DMS 273 (cell line): ENCODE measurements around the gene PCDHGA6.
A peak's percentile ranks its signal among the peaks of the same experiment; 100 is the strongest.

Experiments
- DNase-seq: peaks from one replicate; lab custom pipeline; 2025; ENCODE audit not compliant: unreplicated experiment; lab: John Stamatoyannopoulos, UW

The PCDHGA6 gene

DNA sequence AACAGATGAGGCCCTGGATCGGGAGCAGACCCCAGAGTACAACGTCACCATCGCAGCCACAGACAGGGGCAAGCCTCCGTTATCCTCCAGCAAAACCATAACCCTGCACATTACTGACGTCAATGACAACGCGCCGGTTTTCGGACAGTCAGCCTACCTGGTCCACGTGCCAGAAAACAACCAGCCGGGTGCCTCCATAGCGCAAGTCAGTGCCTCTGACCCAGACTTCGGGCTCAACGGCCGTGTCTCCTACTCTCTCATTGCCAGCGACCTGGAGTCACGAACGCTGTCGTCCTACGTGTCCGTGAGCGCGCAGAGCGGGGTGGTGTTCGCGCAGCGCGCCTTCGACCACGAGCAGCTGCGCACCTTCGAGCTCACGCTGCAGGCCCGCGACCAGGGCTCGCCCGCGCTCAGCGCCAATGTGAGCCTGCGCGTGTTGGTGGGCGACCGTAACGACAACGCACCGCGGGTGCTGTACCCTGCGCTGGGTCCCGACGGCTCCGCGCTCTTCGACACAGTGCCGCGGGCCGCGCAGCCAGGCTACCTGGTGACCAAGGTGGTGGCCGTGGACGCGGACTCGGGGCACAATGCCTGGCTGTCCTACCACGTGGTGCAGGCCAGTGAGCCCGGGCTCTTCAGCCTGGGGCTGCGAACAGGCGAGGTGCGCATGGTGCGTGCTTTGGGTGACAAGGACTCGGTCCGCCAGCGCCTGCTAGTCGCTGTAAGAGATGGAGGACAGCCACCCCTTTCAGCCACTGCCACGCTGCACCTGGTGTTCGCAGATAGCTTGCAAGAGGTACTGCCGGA is 45.6 kb downstream of the PCDHGA6 start:
- DNase-seq = no peak

DNA sequence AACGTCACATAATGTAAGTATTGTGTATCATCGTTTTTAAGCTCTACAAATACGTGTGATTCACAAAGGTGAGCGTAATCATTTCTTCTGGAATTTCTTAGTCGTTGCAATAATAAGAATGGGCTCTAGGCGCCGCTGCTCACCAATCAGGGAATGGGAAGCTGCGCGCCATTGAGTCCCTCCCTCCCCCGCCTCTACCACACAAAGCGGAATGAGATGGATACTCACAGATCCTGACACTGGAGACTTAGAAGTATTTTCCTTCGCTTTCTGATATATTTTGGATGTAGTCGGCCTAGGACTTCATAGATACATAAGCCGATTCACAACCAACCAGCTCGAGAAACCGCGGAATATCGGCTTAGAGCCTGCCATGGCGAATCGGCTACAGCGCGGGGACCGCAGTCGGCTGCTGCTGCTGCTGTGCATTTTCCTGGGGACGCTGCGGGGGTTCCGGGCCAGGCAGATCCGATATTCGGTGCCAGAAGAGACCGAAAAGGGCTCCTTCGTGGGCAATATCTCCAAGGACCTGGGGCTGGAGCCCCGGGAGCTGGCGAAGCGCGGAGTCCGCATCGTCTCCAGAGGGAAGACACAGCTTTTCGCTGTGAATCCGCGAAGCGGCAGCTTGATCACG is 47.3 kb downstream of the PCDHGA6 start, which contains the start of gene PCDHGA11:
TSS of gene PCDHGA11 (plus strand) at position 197 of the 634 bp plus-strand sequence. CDS start at position 374, 177 bp downstream.
- DNase-seq = peak; percentile 6

DNA sequence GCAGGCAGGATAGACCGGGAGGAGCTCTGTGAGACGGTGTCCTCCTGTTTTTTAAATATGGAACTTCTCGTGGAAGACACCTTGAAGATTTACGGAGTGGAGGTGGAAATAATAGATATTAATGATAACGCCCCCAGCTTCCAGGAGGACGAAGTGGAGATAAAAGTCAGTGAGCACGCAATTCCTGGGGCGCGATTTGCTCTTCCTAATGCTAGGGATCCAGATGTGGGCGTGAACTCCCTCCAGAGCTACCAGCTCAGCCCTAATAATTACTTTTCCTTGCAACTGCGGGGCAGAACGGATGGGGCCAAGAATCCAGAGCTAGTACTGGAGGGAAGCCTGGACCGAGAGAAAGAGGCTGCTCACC is 47.8 kb downstream of the PCDHGA6 start:
- no peak for DNase-seq

DNA sequence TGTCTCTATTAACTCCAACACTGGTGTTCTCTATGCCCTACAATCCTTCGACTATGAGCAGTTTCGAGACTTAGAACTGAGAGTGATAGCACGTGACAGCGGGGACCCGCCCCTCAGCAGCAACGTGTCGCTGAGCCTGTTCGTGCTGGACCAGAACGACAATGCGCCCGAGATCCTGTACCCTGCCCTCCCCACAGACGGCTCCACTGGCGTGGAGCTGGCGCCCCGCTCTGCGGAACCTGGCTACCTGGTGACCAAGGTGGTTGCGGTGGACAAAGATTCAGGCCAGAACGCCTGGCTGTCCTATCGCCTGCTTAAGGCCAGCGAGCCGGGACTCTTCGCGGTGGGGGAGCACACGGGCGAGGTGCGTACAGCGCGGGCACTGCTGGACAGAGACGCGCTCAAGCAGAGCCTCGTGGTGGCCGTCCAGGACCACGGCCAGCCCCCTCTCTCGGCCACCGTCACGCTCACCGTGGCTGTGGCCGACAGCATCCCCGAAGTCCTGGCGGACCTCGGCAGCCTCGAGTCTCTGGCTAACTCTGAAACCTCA is 49.1 kb downstream of the PCDHGA6 start:
- no peak for DNase-seq

DNA sequence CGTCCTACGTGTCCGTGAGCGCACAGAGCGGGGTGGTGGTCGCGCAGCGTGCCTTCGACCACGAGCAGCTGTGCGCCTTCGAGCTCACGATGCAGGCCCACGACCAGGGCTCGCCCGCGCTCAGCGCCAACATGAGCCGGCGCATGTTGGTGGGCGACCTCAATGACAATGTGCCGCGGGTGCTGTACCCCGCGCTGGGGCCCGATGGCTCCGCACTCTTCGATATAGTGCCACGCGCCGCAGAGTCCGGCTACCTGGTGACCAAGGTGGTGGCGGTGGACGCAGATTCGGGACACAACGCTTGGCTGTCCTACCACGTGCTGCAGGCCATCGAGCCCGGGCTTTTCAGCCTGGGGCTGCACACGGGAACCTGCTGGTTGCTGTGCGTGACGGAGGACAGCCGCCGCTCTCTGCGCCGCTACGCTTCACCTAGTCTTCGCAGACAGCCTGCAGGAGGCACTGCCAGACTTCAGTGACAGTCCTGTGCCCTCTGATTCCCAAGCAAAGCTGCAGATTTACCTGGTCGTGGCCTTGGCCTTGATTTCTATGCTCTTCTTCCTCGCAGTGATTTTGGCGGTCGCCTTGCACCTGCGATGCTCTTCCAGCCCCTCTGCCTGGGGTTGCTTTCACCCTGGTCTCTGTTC is 54.2 kb downstream of the PCDHGA6 start:
- DNase-seq = no peak
